ENCODE results near the gene CCDC87.
"Not testable (repeated sequence)": the region's sequence is repeated elsewhere in the genome, so short reads cannot be mapped to it uniquely, and the experiment has no call there.

Gene CCDC87

DNA sequence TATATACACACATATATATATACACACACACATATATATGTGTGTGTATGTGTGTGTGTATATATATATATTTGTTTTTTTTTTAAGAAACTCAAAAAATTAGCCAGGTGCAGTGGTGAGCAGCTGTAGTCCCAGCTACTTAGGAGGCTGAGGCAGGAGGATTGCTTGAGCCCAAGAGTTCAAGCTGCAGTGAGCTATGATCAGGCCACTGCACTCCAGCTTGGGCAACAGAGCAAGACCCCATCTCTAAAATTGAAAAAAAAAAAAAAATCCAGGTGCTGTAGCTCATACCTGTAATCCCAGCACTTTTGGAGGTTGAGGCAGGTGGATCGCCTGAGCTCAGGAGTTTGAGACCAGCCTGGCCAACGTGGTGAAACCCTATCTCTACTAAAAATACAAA is 3.5 kb downstream of the CCDC87 start:
- not testable (repeated sequence) for H3K4me2 ChIP-seq (ENCODE audit: low read length); H3K18ac ChIP-seq (ENCODE audit: low read length); DNase-seq; H2AK5ac ChIP-seq (ENCODE audit: low read length); H3K4me1 ChIP-seq (ENCODE audit: control insufficient read depth, low read depth, low read length); H4K8ac ChIP-seq (ENCODE audit: low read depth, low read length); H2BK5ac ChIP-seq (ENCODE audit: low read length); H3K4me3 ChIP-seq (ENCODE audit: low read length); H3K79me2 ChIP-seq (ENCODE audit: control insufficient read depth, insufficient read depth, low read length); H2BK15ac ChIP-seq (replicated peaks; ENCODE audit: low read depth); H3K27me3 ChIP-seq (ENCODE audit: insufficient read depth, low read length, poor library complexity); H3K23ac ChIP-seq (ENCODE audit: low read length); H3K4ac ChIP-seq (ENCODE audit: low read depth, low read length); H2BK120ac ChIP-seq (ENCODE audit: low read depth, low read length); H3K9ac ChIP-seq (ENCODE audit: low read length); H4K5ac ChIP-seq (ENCODE audit: low read length); H3K56ac ChIP-seq (ENCODE audit: low read length); H3K79me1 ChIP-seq (ENCODE audit: low read length); H3K27ac ChIP-seq (ENCODE audit: low read depth, low read length); H3K36me3 ChIP-seq (ENCODE audit: control insufficient read depth, insufficient read depth, low read length)
- WGBS (ENCODE audit: extremely low coverage, insufficient coverage, low lambda C conversion rate): no CpG with 5 or more reads among the region's 2 CpGs

DNA sequence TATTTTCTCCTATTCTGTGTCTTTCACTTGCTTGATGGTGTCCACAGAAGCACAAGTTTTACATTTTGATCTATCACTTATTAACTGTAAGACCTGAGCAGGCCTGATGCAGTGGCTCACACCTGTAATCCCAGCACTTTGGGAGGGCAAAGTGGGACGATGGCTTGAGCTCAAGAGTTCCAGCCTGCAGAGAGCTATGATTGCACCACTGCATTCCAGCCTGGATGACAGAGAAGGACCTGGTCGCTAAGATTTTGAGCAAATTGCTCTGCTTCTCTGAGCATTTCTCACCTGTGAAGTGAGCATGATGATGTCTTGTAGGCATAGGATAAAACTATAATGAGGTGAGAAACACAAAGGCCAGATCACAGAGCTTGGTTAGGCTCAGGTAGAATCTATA is 6.7 kb downstream of the CCDC87 start:
- H2BK15ac ChIP-seq (replicated peaks; ENCODE audit: low read depth): no peak overlapping the region
- H2AK5ac ChIP-seq (ENCODE audit: low read length): no peak overlapping the region
- no peak overlapping the region for H3K4me3 ChIP-seq (ENCODE audit: low read length)
- H3K18ac ChIP-seq (ENCODE audit: low read length): no peak overlapping the region
- WGBS (ENCODE audit: extremely low coverage, insufficient coverage, low lambda C conversion rate): no CpG with 5 or more reads among the region's 2 CpGs
- no peak overlapping the region for H3K27ac ChIP-seq (ENCODE audit: low read depth, low read length)
- no peak overlapping the region for H3K23ac ChIP-seq (ENCODE audit: low read length)
- no peak overlapping the region for H3K4ac ChIP-seq (ENCODE audit: low read depth, low read length)
- no peak overlapping the region for H3K56ac ChIP-seq (ENCODE audit: low read length)
- no peak overlapping the region for H2BK5ac ChIP-seq (ENCODE audit: low read length)
- H3K79me1 ChIP-seq (ENCODE audit: low read length): no peaks in the 10 kb centered on the region
- H3K79me2 ChIP-seq (ENCODE audit: control insufficient read depth, insufficient read depth, low read length): no peaks in the 10 kb centered on the region
- no peak for DNase-seq
- H4K5ac ChIP-seq (ENCODE audit: low read length): no peak overlapping the region
- H3K4me2 ChIP-seq (ENCODE audit: low read length): no peak overlapping the region
- no peaks in the 10 kb centered on the region for H3K27me3 ChIP-seq (ENCODE audit: insufficient read depth, low read length, poor library complexity)
- no peak overlapping the region for H2BK120ac ChIP-seq (ENCODE audit: low read depth, low read length)
- no peaks in the 10 kb centered on the region for H3K36me3 ChIP-seq (ENCODE audit: control insufficient read depth, insufficient read depth, low read length)
- no peak overlapping the region for H3K9ac ChIP-seq (ENCODE audit: low read length)
- no peaks in the 10 kb centered on the region for H3K4me1 ChIP-seq (ENCODE audit: control insufficient read depth, low read depth, low read length)
- H4K8ac ChIP-seq (ENCODE audit: low read depth, low read length): no peak overlapping the region

DNA sequence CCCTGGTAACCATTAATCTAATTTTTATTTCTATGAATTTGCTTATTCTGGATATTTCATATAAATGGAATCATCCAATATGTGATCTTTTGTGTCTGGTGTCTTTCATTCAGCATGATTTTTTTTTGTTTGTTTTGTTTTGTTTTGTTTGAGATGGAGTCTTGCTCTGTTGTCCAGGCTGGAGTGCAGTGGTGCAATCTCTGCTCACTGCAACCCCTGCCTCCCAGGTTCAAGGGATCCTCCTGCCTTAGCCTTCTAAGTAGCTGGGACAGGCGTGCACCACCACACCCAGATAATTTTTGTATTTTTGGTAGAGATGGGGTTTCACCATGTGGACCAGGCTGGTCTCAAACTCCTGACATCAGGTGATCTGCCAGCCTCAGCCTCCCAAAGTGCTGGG is 7.4 kb downstream of the CCDC87 start:
- not testable (repeated sequence) for H2BK15ac ChIP-seq (replicated peaks; ENCODE audit: low read depth); H3K36me3 ChIP-seq (ENCODE audit: control insufficient read depth, insufficient read depth, low read length); H3K27ac ChIP-seq (ENCODE audit: low read depth, low read length); H3K56ac ChIP-seq (ENCODE audit: low read length); H2AK5ac ChIP-seq (ENCODE audit: low read length); H3K18ac ChIP-seq (ENCODE audit: low read length); H3K27me3 ChIP-seq (ENCODE audit: insufficient read depth, low read length, poor library complexity); H3K23ac ChIP-seq (ENCODE audit: low read length); H2BK120ac ChIP-seq (ENCODE audit: low read depth, low read length); DNase-seq; H4K8ac ChIP-seq (ENCODE audit: low read depth, low read length); H4K5ac ChIP-seq (ENCODE audit: low read length); H3K79me1 ChIP-seq (ENCODE audit: low read length); H3K79me2 ChIP-seq (ENCODE audit: control insufficient read depth, insufficient read depth, low read length); H3K4me1 ChIP-seq (ENCODE audit: control insufficient read depth, low read depth, low read length); H2BK5ac ChIP-seq (ENCODE audit: low read length); H3K9ac ChIP-seq (ENCODE audit: low read length); H3K4me3 ChIP-seq (ENCODE audit: low read length); H3K4ac ChIP-seq (ENCODE audit: low read depth, low read length); H3K4me2 ChIP-seq (ENCODE audit: low read length)
- WGBS (ENCODE audit: extremely low coverage, insufficient coverage, low lambda C conversion rate): no CpG with 5 or more reads among the region's 1 CpG

DNA sequence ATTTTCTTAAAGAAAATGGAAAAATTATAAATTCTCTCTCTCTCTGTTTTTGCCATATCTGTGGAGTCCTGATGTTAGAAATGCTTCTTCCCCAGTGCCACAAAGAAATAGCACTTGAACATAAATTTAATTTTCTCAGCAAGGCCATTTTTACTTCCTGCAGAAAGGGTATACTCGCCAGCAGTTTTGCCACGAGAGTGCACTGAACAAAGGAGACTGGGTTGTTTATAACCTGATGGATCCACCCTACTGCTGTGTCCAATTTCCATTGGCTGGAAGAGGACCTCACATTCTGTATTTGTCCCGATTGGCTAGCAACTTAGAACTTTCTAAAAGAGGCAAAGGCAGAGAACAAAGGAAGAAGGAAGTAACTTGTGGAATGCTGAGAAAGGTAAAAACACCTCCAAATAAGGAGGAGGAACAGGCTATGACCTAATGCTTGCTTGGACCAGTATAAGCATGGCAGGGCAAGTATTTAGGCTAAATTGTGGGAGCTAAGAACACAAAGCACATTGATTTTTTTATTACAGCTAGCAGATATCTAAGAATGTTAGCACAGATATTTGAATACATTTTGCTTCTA is 10.2 kb downstream of the CCDC87 start:
- WGBS (ENCODE audit: extremely low coverage, insufficient coverage, low lambda C conversion rate): no CpG with 5 or more reads among the region's 3 CpGs
- not testable (repeated sequence) for H2BK15ac ChIP-seq (replicated peaks; ENCODE audit: low read depth); H4K5ac ChIP-seq (ENCODE audit: low read length); DNase-seq; H3K23ac ChIP-seq (ENCODE audit: low read length); H2BK5ac ChIP-seq (ENCODE audit: low read length); H2BK120ac ChIP-seq (ENCODE audit: low read depth, low read length); H3K4me1 ChIP-seq (ENCODE audit: control insufficient read depth, low read depth, low read length); H3K4me3 ChIP-seq (ENCODE audit: low read length); H2AK5ac ChIP-seq (ENCODE audit: low read length); H3K56ac ChIP-seq (ENCODE audit: low read length); H3K27me3 ChIP-seq (ENCODE audit: insufficient read depth, low read length, poor library complexity); H3K27ac ChIP-seq (ENCODE audit: low read depth, low read length); H4K8ac ChIP-seq (ENCODE audit: low read depth, low read length); H3K9ac ChIP-seq (ENCODE audit: low read length); H3K79me2 ChIP-seq (ENCODE audit: control insufficient read depth, insufficient read depth, low read length); H3K4ac ChIP-seq (ENCODE audit: low read depth, low read length); H3K18ac ChIP-seq (ENCODE audit: low read length); H3K79me1 ChIP-seq (ENCODE audit: low read length); H3K36me3 ChIP-seq (ENCODE audit: control insufficient read depth, insufficient read depth, low read length); H3K4me2 ChIP-seq (ENCODE audit: low read length)

DNA sequence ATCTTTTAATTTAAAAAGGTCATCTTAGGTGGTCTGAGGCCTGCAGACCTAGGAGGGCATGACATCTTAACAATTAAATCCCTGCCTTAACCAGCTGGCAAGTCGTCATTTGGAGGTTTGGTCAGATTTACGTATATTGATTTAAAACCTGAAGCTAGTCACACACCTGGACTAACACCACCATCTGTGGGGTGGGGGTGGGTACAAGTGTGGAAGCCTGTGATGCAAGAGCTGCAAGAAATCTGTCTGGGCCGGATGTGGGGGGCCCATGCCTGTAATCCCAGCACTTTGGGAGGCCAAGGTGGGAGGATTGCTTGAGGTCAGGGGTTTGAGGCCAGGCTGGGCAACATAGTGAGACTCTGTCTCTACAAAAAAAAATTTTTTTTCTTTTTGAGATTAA is 11.6 kb downstream of the CCDC87 start:
- Histone ChIP-seq H2BK15ac (replicated peaks; ENCODE audit: low read depth) (no peak overlapping the region), H2AK5ac (ENCODE audit: low read length) (no peak overlapping the region), H3K23ac (ENCODE audit: low read length) (no peak overlapping the region), H4K5ac (ENCODE audit: low read length) (no peak overlapping the region), H3K4ac (ENCODE audit: low read depth, low read length) (no peak overlapping the region), H4K8ac (ENCODE audit: low read depth, low read length) (no peak overlapping the region), H3K56ac (ENCODE audit: low read length) (no peak overlapping the region), H3K4me2 (ENCODE audit: low read length) (no peak overlapping the region), H3K4me3 (ENCODE audit: low read length) (no peak overlapping the region), H2BK120ac (ENCODE audit: low read depth, low read length) (no peak overlapping the region), H3K79me2 (ENCODE audit: control insufficient read depth, insufficient read depth, low read length) (no peaks in the 10 kb centered on the region), H3K27ac (ENCODE audit: low read depth, low read length) (no peak overlapping the region), H3K27me3 (ENCODE audit: insufficient read depth, low read length, poor library complexity) (no peaks in the 10 kb centered on the region), H2BK5ac (ENCODE audit: low read length) (no peak overlapping the region), H3K9ac (ENCODE audit: low read length) (no peak overlapping the region), H3K79me1 (ENCODE audit: low read length) (no peaks in the 10 kb centered on the region), H3K36me3 (ENCODE audit: control insufficient read depth, insufficient read depth, low read length) (no peaks in the 10 kb centered on the region), H3K4me1 (ENCODE audit: control insufficient read depth, low read depth, low read length) (no peaks in the 10 kb centered on the region), H3K18ac (ENCODE audit: low read length) (no peak overlapping the region)
- no CpG with 5 or more reads among the region's 3 CpGs for WGBS (ENCODE audit: extremely low coverage, insufficient coverage, low lambda C conversion rate)
- DNase-seq: no peak

DNA sequence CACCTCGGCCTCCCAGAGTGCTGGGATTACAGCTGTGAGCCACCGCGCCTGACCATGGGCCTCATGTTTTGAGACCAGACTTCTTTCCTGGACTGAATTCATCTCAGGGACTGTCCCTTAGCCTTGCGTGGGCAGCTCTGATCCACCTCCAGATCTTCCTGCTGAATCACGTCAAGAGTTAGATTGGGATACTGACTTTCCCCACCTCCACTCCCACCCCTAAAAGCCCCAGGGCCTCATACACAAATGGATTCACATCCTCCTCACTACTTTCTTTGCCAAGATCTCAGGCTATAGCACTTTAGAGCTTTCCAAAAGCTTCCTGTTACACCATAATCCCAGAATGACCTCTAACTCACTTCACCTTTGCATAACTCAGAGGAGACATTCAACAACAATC is 12.1 kb downstream of the CCDC87 start:
- H3K23ac ChIP-seq (ENCODE audit: low read length): no peak overlapping the region
- no peak overlapping the region for H2BK15ac ChIP-seq (replicated peaks; ENCODE audit: low read depth)
- no peak overlapping the region for H2BK5ac ChIP-seq (ENCODE audit: low read length)
- no peak overlapping the region for H2BK120ac ChIP-seq (ENCODE audit: low read depth, low read length)
- H3K4me2 ChIP-seq (ENCODE audit: low read length): no peak overlapping the region
- H3K4me3 ChIP-seq (ENCODE audit: low read length): no peak overlapping the region
- no peak overlapping the region for H2AK5ac ChIP-seq (ENCODE audit: low read length)
- H3K56ac ChIP-seq (ENCODE audit: low read length): no peak overlapping the region
- H3K4me1 ChIP-seq (ENCODE audit: control insufficient read depth, low read depth, low read length): no peaks in the 10 kb centered on the region
- no peak overlapping the region for H3K27ac ChIP-seq (ENCODE audit: low read depth, low read length)
- H4K5ac ChIP-seq (ENCODE audit: low read length): no peak overlapping the region
- no CpG with 5 or more reads among the region's 5 CpGs for WGBS (ENCODE audit: extremely low coverage, insufficient coverage, low lambda C conversion rate)
- no peak overlapping the region for H3K18ac ChIP-seq (ENCODE audit: low read length)
- DNase-seq: no peak
- H3K4ac ChIP-seq (ENCODE audit: low read depth, low read length): no peak overlapping the region
- no peak overlapping the region for H3K9ac ChIP-seq (ENCODE audit: low read length)
- H3K79me1 ChIP-seq (ENCODE audit: low read length): no peaks in the 10 kb centered on the region
- H3K79me2 ChIP-seq (ENCODE audit: control insufficient read depth, insufficient read depth, low read length): no peaks in the 10 kb centered on the region
- H3K27me3 ChIP-seq (ENCODE audit: insufficient read depth, low read length, poor library complexity): no peaks in the 10 kb centered on the region
- H4K8ac ChIP-seq (ENCODE audit: low read depth, low read length): no peak overlapping the region
- no peaks in the 10 kb centered on the region for H3K36me3 ChIP-seq (ENCODE audit: control insufficient read depth, insufficient read depth, low read length)
